NCI-H510A (cell line): Measurements from ENCODE around the gene PFKFB3.
"Not testable (repeated sequence)": the region's sequence is repeated elsewhere in the genome, so short reads cannot be mapped to it uniquely, and the experiment has no call there.

Experiments
- DNase-seq: peaks from one replicate; lab custom pipeline; 2025; lab: John Stamatoyannopoulos, UW

PFKFB3 gene

DNA sequence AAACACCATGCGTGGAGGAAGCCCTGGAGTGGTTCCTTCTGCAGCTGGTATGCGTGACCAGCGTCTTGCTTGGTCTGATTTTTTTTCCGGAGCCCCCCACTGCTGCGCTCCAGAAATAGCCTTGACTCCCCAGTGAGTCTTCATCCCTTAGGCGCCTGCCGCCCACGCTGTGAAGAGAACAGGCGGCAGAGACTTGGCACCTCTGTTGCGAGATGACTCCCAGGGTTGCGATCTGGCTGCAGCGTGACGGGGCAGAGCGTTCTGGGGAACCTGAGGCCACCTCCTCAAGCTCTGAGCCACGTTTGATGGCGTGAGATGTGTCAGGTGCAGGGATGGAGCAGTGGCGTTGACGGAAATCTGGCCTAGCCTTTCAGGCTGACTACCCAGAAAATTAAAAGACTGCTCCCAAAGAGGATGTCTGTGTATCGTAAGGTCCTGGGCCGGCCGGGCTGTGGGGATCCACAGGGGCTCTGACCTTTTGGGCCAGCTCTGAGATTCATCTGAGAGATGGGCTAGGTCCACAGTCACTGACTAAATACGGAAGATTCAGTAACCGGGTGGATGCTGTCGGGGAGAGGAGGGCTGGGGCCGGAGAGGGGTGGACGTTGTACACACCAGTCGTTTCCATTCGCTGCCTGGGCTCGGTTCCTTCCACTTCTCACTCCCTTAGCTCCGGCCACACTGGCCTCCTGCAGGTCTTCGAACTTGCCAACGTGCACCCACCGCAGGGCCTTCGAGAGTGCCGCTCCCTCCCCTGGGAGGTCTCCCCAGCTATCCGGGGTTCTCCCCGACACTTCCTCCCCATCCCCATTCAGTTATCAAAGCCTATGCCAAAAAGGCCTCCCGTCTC lies 33.8 kb downstream of the PFKFB3 start:
- no peak for DNase-seq

DNA sequence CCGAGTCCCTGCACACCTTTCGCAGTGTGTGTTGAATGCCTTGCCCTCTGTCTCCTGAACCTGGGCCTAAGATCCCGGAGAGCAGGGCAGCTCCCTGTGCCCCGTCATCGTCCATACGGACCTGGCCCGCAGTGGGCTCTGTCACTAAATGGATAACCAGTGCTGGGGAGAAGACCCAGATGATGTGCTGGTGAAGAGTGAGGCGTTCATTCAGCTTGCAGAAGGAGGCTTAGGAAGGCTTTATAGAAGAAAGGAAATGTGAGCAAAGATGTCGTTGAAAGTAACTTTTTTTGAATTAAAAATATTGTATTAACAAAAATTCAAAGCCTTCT lies 34.4 kb downstream of the PFKFB3 start:
- no peak for DNase-seq

DNA sequence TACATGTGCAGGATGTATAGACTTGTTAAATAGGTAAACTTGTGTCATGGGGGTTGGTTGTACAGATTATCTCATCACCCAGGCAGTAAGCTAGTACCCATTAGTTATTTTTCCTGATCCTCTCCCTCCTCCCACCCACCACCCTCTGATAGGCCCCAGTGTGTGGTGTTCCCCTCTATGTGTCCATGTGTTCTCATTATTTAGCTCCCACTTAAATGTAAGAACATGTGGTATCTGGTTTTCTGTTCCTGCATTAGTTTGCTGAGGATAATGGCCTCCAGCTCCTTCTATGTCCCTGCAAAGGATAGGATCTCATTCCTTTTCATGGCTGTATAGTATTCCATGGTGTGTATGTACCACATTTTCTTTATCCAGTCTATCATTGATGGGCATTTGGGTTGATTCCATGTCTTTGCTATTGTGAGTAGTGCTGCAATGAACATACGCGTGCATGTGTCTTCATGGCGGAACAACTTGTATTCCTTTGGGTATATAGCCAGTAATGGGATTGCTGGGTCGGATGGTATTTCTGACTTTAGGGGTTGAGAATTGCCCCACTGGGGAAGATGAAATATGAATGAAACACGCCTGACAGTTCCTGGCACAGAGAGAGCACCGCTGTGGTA lies 36.0 kb downstream of the PFKFB3 start:
- DNase-seq: not testable (repeated sequence)

DNA sequence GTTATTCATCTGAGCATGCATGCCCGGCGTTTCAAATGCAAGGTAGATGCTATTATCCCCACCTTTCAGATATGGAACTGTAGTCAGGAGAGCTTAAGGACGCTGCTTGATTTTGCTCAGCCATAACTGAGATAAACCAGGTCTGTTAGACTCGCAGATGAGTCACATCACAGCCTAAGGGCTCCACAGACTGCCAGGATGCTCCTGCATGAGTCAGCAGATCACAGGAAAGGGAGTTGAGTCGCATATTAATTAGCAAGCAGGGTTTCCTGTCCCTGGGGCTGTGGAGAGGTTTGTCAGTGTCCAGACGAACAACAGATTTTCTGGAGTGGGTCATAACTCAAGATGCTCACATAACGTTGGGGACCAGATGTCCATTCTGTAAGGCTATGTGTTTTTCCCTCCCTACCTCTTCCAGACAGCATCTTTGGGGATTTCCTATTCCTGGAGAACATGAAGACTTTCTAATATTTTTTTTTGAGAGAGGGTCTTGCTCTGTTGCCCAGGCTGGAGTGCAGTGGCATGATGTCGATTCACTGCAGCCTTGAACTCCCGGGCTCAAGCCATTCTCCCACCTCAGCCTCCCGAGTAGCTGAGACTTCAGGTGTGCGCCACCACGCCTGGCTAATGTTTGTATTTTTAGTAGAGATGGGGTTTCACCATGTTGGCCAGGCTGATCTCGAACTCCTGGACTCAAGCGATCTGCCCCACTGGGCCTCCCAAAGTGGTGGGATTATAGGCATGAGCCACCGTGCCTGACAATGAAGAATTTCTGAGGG lies 36.7 kb downstream of the PFKFB3 start:
- DNase-seq: no peak

DNA sequence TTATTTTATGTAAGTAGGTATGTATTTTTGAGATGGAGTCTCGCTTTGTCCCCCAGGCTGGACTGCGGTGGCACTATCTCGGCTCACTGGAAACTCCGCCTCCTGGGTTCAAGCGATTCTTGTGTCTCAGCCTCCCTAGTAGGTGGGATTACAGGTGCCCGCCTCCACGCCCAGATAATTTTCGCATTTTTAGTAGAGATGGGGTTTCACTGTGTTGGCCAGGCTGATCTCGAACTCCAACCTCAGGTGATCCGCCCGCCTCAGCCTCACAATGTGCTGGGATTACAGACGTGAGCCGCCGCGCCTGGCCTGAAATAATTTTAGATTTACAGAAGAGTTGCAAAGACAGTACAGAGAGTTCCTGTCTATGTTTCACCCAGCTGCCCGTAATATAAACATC lies 37.5 kb downstream of the PFKFB3 start:
- DNase-seq: no peak

DNA sequence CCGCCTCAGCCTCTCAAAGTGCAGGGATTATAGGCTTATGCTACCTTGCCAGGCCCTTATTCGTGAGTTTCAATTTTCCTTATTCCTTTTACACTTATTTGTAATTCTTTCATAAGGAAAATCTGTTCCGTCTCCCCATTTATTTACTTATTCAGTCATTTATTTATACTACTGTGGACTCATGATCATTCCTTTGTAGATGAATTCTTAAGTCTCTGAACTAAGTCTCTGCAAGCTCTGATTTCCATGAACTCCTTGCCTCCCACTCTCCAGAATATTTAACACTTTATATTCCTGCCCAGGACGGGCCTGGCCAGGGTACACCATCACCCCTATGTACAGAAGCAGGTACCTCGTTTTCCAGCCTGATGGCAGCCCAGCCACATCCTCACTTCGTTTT lies 39.4 kb downstream of the PFKFB3 start:
- DNase-seq: no peak

DNA sequence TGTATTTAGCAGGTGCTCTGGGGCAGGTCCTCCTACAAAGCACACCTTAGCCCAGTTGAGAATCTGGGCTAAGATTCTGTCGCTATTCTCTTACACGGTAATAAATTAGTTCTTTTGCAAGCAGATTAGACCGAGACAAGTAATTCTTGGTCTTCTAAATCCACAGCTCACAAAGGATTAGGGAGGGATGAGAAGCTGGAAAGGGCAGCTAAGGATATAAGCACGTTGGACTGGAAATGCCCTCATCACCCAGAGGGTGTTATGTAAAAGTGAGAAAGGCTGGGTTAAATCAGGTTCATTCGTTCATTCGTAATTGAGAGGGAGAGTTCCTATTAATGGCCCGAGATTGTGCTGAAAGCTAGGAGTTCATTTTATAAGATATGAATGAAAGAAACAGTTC lies 41.8 kb downstream of the PFKFB3 start:
- no peak for DNase-seq

DNA sequence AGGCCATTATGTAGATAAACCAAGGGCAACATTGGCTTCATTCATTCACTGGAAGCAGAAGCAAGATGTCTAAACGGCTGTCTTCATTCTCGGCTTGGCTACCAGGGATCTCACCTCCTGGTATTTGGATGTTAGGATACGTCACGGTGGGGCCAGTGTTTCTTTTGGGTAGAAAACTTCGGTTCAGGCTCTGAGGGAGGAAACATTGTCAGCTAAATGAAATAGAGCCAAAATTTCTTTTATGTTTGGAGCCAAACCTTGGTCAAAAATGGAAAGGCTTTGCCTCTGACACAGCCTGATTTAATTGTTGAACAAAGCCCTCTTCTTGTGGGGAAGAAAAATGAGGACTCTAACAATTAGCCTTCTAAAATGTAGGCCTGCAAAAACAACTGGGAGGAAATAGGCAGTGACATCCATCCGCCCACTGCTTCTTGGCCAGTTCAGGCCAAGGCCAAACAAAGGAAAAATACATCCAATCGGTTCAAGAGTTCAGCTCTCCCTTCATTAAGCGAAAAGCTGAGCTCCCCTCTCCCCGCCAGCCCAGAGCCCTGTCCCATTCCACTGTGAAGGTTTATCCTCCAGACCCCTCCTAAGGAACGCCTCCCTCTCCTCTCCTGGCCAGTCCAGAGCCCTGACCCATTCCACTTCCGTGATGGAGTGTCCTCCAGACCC lies 44.4 kb downstream of the PFKFB3 start:
- DNase-seq: no peak

DNA sequence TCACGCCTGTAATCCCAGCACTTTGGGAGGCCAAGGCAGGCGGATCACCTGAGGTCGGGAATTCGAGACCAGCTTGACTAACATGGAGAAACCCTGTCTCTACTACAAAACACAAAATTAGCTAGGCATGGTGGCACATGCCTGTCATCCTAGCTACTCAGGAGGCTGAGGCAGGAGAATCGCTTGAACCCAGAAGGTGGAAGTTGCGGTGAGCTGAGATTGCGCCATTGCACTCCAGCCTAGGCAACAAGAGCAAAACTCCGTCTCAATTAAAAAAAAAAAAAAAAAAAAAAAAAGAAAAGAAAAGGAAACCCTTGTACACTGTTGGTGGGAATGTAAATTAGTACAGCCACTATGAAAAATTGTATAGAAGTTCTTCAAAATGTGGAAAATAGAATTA lies 46.2 kb downstream of the PFKFB3 start:
- not testable (repeated sequence) for DNase-seq

DNA sequence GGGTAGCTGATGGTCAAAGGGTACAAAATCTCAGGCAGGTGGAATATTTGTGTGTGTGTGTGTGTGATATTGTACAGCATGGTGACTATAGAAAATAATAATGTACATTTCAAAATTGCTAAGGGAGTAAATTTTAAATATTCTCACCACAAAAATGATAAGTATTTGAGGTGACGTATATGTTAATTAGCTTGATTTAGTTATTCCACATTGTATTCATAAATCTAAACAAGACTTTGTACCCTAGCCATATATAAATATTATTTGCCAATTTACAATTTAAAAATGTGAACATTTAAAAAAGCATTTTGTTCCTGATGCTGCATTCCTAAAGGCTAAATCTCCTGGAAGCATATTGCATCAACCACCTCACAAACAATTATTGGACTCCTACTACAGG lies 47.0 kb downstream of the PFKFB3 start:
- DNase-seq: no peak

DNA sequence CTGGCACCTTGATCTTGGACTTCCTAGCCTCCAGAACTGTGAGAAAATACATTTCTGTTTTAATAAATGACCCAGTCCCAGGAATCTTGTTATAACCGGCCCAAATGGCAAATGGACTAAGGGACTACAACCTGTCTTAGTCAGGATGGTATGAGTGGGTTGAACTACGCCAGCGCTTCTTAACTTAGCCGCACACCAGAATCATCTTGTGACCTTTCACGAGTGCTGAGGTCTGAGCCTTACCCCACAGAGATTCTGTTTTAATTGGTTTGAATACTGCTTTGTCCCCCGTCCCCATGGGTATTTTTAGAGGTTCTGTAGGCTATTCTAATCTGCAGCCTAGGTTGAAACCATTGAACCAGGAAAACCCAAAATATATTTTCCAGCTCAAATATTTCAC lies 48.0 kb downstream of the PFKFB3 start:
- no peak for DNase-seq

DNA sequence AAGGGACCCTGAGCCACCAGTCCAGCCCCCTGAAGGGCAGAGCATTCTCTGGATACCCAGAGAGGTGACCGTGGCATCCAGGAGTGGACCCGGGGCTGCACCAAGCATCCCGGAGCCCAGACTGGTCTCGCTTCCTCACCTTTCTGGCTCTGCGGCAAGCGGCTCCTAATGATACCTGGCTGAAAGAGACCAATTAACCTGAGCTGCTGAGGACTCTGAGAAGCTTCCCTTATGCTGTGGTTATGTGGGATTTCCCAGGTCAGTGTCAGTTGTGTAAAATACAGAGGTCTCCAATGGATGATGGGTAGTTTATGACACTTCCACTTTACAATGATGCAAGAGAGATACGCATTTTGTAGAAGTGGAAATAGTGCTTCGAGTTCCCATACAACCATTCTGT lies 51.5 kb downstream of the PFKFB3 start:
- DNase-seq: no peak

DNA sequence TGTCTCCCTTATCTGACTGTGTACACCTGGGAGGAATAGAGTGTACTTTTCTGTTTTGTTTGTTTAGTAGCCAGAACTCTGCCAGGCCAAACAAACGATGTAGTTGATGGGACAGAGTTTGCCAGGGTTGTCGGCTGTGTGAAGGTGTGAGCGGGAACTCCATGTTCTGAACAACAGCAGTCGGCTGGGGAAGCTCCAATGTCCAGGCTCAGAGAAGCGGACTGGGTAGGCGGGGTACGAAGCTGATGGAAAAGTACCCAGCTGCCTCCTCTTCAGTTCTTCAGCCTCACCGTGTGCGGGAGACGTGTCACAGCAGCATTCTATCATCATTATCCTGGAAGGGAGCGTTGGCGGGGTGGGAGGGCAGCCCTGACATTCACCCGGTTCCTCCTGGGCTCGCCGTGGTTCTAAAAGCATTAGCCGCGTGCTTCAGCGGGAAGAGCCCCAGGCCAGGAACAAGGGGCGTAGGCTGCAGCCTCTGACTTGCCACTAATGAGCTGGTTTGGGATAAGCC lies 52.9 kb downstream of the PFKFB3 start:
- no peak for DNase-seq

DNA sequence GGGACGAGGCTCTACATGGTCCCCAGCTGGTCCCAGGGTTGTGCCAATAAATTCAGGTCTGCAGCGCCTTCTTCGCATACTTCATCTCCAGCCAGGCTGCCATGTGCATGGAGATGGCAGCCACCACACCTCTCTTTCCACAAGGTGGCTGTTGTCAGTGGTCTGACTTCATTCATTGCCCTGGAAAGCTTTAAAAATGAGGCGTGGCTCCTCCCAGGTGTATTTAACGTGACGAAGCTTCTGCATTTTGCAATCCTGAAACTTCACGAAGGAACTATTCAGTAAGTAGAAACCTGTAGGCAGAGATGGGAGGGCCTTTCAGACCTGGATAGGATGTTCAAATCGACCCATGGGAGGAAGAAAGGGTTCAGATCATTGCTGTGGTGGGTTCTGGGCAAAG lies 53.7 kb downstream of the PFKFB3 start:
- DNase-seq: no peak

DNA sequence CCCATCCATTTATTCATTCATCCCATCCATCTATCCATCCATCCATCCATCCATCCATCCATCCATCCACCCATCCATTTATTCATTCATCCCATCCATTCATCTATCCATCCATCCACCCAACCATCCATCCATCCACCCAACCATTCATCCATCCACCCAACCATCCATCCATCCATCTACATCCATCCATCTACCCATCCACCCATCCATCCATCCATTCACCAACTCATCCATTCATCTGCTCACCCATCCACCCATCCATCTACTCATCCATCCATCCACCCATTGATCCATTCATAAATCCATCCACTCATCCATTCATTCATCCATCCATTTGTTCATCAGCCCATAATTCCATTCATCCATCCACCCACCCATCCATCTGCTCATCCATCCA lies 56.4 kb downstream of the PFKFB3 start:
- DNase-seq: no peak

DNA sequence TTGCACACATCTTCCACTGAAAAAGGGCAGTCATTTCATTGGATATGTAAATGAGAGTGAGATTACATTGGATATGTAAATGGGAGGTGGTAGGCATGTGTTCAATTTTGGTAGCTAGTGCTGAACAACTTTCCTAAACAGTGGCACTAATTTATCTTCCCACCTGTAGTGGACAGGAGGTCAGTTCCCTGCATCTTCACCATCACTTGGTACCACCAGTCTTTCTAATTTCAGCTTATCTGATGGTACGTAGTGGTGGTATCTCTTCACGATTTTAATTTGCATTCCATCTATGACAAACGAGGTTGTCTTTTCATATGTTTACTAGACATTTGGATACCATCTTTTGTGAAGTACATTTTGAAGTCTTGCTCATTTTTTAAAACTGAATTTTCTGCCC lies 58.1 kb downstream of the PFKFB3 start:
- DNase-seq: no peak

DNA sequence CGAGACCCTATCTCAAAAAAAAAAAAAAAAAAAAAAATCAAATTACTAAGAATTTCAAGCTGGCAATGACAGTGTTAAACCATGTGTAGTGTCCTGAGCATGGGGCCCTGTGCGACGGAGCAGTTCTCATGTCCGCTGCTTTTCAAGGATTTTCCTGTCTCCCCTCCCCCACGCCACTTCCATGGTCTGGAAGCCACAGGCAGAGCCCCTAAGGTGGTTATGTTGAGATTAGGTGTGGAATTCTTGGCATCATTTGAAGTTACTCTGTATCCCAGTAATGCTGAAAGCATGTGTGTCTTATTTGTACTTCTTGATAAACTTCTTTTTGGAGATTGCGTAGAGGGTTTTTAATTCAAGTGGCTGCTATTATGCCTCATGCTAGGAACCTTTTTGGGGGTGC lies 65.2 kb downstream of the PFKFB3 start:
- no peak for DNase-seq

DNA sequence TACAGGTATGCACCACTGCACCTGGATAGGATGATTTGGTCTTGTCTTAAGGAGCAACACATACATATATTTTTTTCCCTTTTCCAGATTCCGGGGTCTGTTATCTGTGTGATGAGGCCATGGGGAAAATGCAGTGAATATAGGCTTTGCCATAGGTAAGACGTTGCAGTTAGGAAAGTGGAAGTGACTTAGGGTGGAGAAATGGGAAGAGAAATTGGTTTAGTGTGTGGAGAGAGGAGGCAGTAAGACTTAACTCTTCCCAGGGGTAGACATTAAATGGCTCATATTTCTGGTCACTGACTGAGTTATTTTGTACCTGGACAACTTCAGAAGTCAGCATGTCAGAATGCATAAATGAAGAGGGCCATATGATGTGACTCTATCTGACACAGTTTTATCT lies 66.7 kb downstream of the PFKFB3 start:
- no peak for DNase-seq

DNA sequence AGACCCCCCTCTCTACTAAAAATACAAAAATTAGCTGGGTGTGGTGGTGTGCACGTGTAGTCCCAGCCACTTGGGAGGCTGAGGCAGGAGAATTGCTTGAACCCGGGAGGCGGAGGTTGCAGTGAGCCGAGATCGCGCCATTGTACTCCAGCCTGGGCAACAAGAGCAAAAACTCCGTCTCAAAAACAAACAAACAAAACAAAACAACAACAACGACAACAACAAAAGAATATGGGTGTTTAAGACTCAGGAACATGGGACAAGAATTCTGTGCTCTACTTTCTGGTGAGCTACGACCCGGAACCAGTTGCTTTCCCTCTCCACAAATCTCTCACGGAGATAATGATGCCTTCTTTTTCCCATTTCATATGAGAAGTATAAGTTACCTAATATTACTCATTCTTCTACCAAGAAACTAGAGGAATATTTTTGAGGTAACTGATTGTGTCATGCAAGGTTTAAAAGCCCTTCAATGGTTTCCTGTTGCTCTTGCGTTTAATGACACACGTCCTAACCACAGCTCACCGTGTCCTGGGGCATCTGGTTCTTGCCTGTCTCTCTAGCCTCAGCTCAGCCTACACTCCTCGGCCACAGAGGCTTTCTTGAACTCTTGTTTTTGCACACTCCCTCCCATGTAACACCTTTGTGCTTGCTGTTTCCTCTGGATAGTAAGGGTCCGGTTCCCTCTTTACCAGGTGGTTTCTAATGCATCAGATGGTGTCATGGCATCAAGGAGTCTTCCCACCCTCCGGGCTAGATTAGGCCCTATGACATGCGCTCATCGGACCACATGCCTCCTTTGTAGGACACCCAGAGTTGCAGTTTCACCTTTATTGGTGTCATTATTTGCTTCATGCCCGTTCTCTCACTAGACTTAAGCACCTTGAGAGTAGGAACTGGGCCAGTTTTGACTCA lies 67.5 kb downstream of the PFKFB3 start:
- no peak for DNase-seq

DNA sequence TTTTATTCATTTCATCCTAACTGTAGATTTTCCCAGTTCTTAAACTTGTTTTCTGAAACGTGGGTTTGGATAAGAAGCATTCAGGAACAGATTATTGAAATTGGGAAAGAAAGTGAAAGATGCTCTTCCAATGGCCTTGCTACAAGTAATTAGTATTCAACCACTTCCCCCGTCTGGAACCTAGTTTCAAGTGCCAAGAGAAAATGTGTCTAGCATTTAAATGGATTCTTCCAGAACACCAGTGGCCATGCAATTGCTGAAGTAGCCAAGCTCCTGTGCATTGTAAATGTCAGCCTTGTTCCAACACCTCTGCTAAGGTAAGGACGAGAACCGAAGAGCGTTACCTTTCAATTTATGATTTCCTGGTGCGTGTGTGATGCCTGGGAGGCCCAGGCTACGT lies 68.2 kb downstream of the PFKFB3 start:
- DNase-seq: no peak

DNA sequence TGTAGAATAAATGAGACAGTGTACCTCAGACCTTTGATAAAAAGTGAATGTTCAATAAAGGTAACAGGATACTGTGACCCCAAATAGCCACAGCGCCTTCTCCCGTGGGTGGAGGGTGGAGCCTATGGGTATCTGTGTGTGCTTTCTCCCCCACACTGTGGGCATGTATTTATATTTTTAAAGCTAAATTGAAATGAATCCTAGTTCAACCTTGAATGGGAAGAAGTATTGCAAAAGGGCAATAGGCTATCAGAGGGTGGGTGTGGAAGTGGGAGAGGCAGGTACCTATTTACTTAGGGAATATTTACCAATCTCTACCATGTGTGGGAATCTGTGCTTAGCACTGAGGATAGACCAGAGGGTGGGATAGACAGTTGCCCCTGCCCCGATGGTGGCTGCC lies 68.9 kb downstream of the PFKFB3 start:
- no peak for DNase-seq
